CD14-positive monocyte (primary cell): ENCODE measurements around the gene IMPG2. TPM values are rescaled to one million over a fixed set of nuclear protein-coding genes. Genes with fewer than 3 reads are reported as not detected.

ENCODE experiments used
- DNase-seq, 3 donors: peaks; one replicate each; pipeline ENCODE4 v3.0.0-alpha.2; 2011 to 2022
- H2AFZ ChIP-seq: 2 replicates; pipeline ENCODE4 v1.6.0; 2012; ENCODE audit warnings: mild to moderate bottlenecking, low read depth, low read length, inconsistent platforms; ENCODE audit not compliant: insufficient read depth, poor library complexity, severe bottlenecking
- H3K27ac ChIP-seq, 2 donors: 1 replicate in 1 of 2; 2 replicates in 1 of 2; pipeline ENCODE4 v1.5.1; 2012 to 2013; ENCODE audit warnings: low read length in 2 of 2, control low read depth in 1 of 2, inconsistent platforms in 1 of 2, low read depth in 1 of 2, mild to moderate bottlenecking in 1 of 2
- H3K27me3 ChIP-seq, 2 donors: one replicate each; pipeline versions ENCODE4 v1.6.0 to v1.6.1; 2011 to 2013; ENCODE audit warnings: low read length in 2 of 2; ENCODE audit not compliant: control insufficient read depth in 2 of 2, insufficient read depth in 2 of 2
- H3K36me3 ChIP-seq, 2 donors: replicated peaks in 1 of 2; 1 replicate in 1 of 2; 2 replicates in 1 of 2; pipeline versions ENCODE4 v1.5.1 to v1.6.1; 2012 to 2013; ENCODE audit warnings: low read length in 2 of 2, control low read depth in 1 of 2, inconsistent platforms in 1 of 2, mild to moderate bottlenecking in 1 of 2; ENCODE audit not compliant: insufficient read depth in 2 of 2, control insufficient read depth in 1 of 2
- H3K4me1 ChIP-seq, 2 donors: 1 replicate in 1 of 2; 2 replicates in 1 of 2; pipeline versions ENCODE4 v1.5.1 to v1.6.1; 2012 to 2013; ENCODE audit warnings: low read length in 2 of 2, control low read depth in 1 of 2, inconsistent platforms in 1 of 2, mild to moderate bottlenecking in 1 of 2, moderate library complexity in 1 of 2; ENCODE audit not compliant: insufficient read depth in 2 of 2, control insufficient read depth in 1 of 2
- H3K4me2 ChIP-seq: replicated peaks from 2 replicates; pipeline ENCODE3; 2012; ENCODE audit warnings: low read length, moderate library complexity, mild to moderate bottlenecking; ENCODE audit not compliant: poor library complexity, severe bottlenecking; ENCODE audit errors: extremely low read depth
- H3K4me3 ChIP-seq, 3 experiments: fragments of 200-600 bp in 1 of 3; sonication (generic) in 1 of 3; replicated peaks in 1 of 3; 1 replicate in 2 of 3; 2 replicates in 1 of 3; pipeline ENCODE4 v1.5.1; 2011 to 2013; ENCODE audit warnings: low read length in 3 of 3, mild to moderate bottlenecking in 3 of 3, control low read depth in 2 of 3, low read depth in 2 of 3, inconsistent platforms in 1 of 3, moderate library complexity in 1 of 3
- H3K79me2 ChIP-seq: 2 replicates; pipeline ENCODE4 v1.6.0; 2012; ENCODE audit warnings: mild to moderate bottlenecking, control low read depth, inconsistent platforms, low read length, moderate library complexity; ENCODE audit not compliant: insufficient read depth
- H3K9ac ChIP-seq: 2 replicates; pipeline ENCODE4 v1.6.0; 2017; ENCODE audit warnings: low read length, mild to moderate bottlenecking; ENCODE audit not compliant: insufficient read depth, poor library complexity, severe bottlenecking
- H3K9me3 ChIP-seq, 2 donors: replicated peaks in 1 of 2; 1 replicate in 1 of 2; 2 replicates in 1 of 2; pipeline versions ENCODE4 v1.5.1 to v1.6.1; 2012 to 2013; ENCODE audit warnings: low read length in 2 of 2, control low read depth in 1 of 2; ENCODE audit not compliant: control insufficient read depth in 1 of 2, insufficient read depth in 1 of 2
- H4K20me1 ChIP-seq: 2 replicates; pipeline ENCODE4 v1.6.0; 2012; ENCODE audit warnings: mild to moderate bottlenecking, low read length, control low read depth, moderate library complexity; ENCODE audit not compliant: insufficient read depth
- H3K27ac Mint-ChIP-seq, 7 donors: one replicate each; pipeline ENCODE4 v1.8.0; 2020; ENCODE audit warnings: mild to moderate bottlenecking in 7 of 7, mixed read lengths in 7 of 7, moderate library complexity in 6 of 7, inconsistent platforms in 2 of 7
- H3K27me3 Mint-ChIP-seq, 3 donors: one replicate each; pipeline ENCODE4 v1.8.0; 2021 to 2022; ENCODE audit warnings: low read depth in 3 of 3, mild to moderate bottlenecking in 3 of 3, mixed read lengths in 3 of 3, moderate library complexity in 3 of 3, inconsistent platforms in 1 of 3
- H3K36me3 Mint-ChIP-seq, 2 donors: one replicate each; pipeline ENCODE4 v1.8.0; 2020; ENCODE audit warnings: mixed read lengths in 2 of 2, inconsistent platforms in 1 of 2, mild to moderate bottlenecking in 1 of 2
- H3K4me1 Mint-ChIP-seq: one replicate; pipeline ENCODE4 v1.8.0; 2020; ENCODE audit warnings: mild to moderate bottlenecking, mixed read lengths
- H3K4me3 Mint-ChIP-seq, 2 donors: one replicate each; pipeline ENCODE4 v1.8.0; 2020; ENCODE audit warnings: mild to moderate bottlenecking in 2 of 2, mixed read lengths in 2 of 2, moderate library complexity in 1 of 2
- H3K9me3 Mint-ChIP-seq, 7 donors: one replicate each; pipeline ENCODE4 v1.8.0; 2020 to 2022; ENCODE audit warnings: mixed read lengths in 7 of 7, mild to moderate bottlenecking in 6 of 7, moderate library complexity in 6 of 7, inconsistent platforms in 2 of 7
- CTCF ChIP-seq: fragments of 200-600 bp; IDR thresholded peaks from one replicate; pipeline ENCODE4 v1.8.0; 2022; ENCODE audit warnings: antibody characterized with exemption, mild to moderate bottlenecking
- WGBS: methylation state at CpG from one replicate; pipeline ENCODE4 v1.1.5; 2013; ENCODE audit warnings: missing lambda C conversion rate; ENCODE audit not compliant: insufficient coverage; 5-methylcytosine and 5-hydroxymethylcytosine counted together
- intact Hi-C, 2 donors: fragments of 100-400 bp; cut with micrococcal nuclease; formaldehyde crosslinking; loops; one replicate each; pipeline versions ENCODE4 v1.15.0 to v1.15.1; 2023
- polyA plus RNA-seq, 3 donors: library from polyadenylated mRNA; depleted of rRNA in 1 of 3; unstranded in 2 of 3; stranded (reverse) in 1 of 3; fragments of 300-500 nt in 2 of 3; fragments of >200 nt in 1 of 3; fragmentation: Illumina TruSeq in 2 of 3; gene quantifications; 1 replicate in 2 of 3; 2 replicates in 1 of 3; pipeline ENCODE4 v1.2.3, GENCODE V29; 2012 to 2021

The IMPG2 gene
- polyA plus RNA-seq, 3 donors, result 0.04 to 0.15 TPM; not detected in 1

GRCh38 chr3:101243285-101244211, 76.8 kb downstream of the IMPG2 start:
- no peak for DNase-seq
- H2AFZ ChIP-seq, result no peak overlapping the region
- Mint-ChIP-seq H3K9me3 (peaks cover 3 to 16% (median 9%) of the 10 kb centered on the region in 7 donors), H3K4me3 (no peak overlapping the region), H3K27ac (no peak overlapping the region), H3K27me3 (peaks cover 0 to 5% (median 0%) of the 10 kb centered on the region in 3 donors), H3K4me1 (peaks cover 4% of the 10 kb centered on the region), H3K36me3 (no peaks in the 10 kb centered on the region)
- no peak overlapping the region for H3K9ac ChIP-seq
- H3K9me3 ChIP-seq, result peaks cover 0 to 8% of the 10 kb centered on the region in 2 donors
- H3K4me1 ChIP-seq, result no peaks in the 10 kb centered on the region
- WGBS, result 100% methylated on average over 1 of the region's 4 CpGs
- no peak for TF ChIP-seq CTCF
- no peaks in the 10 kb centered on the region for H4K20me1 ChIP-seq
- no peaks in the 10 kb centered on the region for H3K27me3 ChIP-seq
- H3K79me2 ChIP-seq, result no peaks in the 10 kb centered on the region
- no peak overlapping the region for H3K4me3 ChIP-seq
- H3K4me2 ChIP-seq, result no peak overlapping the region
- intact Hi-C loops, result no loop called here
- no peaks in the 10 kb centered on the region for H3K36me3 ChIP-seq
- no peak overlapping the region for H3K27ac ChIP-seq

GRCh38 chr3:101240719-101241399, 79.5 kb downstream of the IMPG2 start:
- Histone ChIP-seq H3K9ac (no peak overlapping the region), H3K4me1 (no peaks in the 10 kb centered on the region), H3K9me3 (peaks cover 0 to 13% of the 10 kb centered on the region in 2 donors), H3K4me2 (no peak overlapping the region), H4K20me1 (no peaks in the 10 kb centered on the region), H3K27ac (no peak overlapping the region), H3K27me3 (no peaks in the 10 kb centered on the region), H2AFZ (no peak overlapping the region), H3K36me3 (no peaks in the 10 kb centered on the region), H3K79me2 (no peaks in the 10 kb centered on the region), H3K4me3 (no peak overlapping the region)
- TF ChIP-seq CTCF, result no peak
- WGBS, result 100% methylated on average over 1 of the region's 1 CpG
- Mint-ChIP-seq H3K36me3 (no peaks in the 10 kb centered on the region), H3K4me3 (no peak overlapping the region), H3K9me3 (peaks cover 2 to 15% (median 6%) of the 10 kb centered on the region in 7 donors), H3K27ac (no peak overlapping the region), H3K4me1 (no peaks in the 10 kb centered on the region), H3K27me3 (peaks cover 0 to 8% (median 0%) of the 10 kb centered on the region in 3 donors)
- DNase-seq, result no peak
- intact Hi-C loops, result no loop called here
